ENCODE results near the gene TES. TPM values are rescaled to one million over a fixed set of nuclear protein-coding genes. Genes with fewer than 3 reads are reported as not detected.

TES gene
- total RNA-seq, 1 donor from 2014 or later, result 15.0 TPM

DNA sequence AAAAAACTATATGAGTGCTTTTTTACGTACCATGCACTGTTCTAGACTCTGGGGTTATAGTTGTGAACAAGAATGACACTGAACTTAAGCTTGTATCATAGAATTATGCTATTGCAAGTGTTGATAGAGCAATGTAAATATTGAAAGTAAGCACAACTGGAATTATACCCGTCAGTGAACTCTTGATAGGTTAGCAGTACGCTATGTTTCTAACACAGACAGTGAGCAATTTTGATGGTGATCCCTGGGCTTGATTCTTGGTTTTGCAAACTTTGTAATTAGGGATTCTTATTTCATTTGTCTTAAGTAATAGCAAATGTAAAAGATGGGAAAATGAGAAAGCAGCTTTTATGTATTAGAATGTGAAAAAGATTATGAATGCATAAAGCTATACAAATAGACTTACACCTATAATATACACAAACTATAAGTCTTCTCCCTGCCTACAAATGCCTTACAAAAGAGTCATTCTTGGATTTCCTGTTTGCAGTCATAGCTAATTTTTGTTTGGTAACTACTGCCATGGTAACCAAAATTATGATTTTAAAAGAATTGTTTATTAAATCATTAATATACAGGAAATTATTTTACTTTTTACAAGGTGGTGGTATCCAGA, 6.7 kb downstream of the TES start:
- no peak overlapping the region for H3K27ac Mint-ChIP-seq (ENCODE audit: unreplicated experiment)
- peaks cover 12% of the 10 kb centered on the region for H3K4me1 Mint-ChIP-seq
- H3K4me3 Mint-ChIP-seq, result no peak overlapping the region
- H3K9me3 Mint-ChIP-seq, result no peaks in the 10 kb centered on the region
- no peak for DNase-seq (ENCODE audit: low read depth, low spot score)
- H3K36me3 Mint-ChIP-seq (ENCODE audit: low read depth), result no peaks in the 10 kb centered on the region
- peaks cover 15% of the 10 kb centered on the region for H3K27me3 Mint-ChIP-seq (ENCODE audit: low read depth)
- TF ChIP-seq, protein P1, sequence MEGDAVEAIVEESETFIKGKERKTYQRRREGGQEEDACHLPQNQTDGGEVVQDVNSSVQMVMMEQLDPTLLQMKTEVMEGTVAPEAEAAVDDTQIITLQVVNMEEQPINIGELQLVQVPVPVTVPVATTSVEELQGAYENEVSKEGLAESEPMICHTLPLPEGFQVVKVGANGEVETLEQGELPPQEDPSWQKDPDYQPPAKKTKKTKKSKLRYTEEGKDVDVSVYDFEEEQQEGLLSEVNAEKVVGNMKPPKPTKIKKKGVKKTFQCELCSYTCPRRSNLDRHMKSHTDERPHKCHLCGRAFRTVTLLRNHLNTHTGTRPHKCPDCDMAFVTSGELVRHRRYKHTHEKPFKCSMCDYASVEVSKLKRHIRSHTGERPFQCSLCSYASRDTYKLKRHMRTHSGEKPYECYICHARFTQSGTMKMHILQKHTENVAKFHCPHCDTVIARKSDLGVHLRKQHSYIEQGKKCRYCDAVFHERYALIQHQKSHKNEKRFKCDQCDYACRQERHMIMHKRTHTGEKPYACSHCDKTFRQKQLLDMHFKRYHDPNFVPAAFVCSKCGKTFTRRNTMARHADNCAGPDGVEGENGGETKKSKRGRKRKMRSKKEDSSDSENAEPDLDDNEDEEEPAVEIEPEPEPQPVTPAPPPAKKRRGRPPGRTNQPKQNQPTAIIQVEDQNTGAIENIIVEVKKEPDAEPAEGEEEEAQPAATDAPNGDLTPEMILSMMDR (conservative IDR thresholded peaks at IDR 0.05), result no peak

DNA sequence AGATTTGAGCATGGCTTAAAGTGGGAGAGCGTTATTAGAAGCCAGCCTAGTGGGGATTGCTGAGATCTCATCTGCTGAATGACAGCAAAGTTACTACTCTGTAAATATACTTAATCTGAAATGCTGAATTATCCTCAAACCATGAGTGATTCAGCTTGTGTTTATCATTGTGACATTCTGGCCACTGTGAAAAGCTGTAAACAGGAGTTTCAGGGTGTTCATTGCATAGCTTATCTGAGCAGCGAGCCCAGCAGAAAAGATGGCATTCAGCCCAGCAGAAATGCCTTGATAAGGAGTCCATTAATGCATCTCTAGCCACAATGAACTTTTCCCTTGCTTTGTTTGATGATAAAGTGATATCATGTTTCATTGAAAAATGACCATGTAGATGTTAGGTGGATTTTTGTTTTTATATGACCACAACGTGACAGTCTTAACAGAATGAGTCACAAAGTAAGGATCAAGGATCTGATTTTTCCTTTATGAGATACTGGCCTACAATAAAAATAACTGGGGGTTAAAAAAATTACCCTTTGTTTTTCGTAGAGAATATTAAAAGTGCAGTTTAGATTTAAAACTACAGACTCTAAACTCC, 7.8 kb downstream of the TES start:
- H3K36me3 Mint-ChIP-seq (ENCODE audit: low read depth), result no peaks in the 10 kb centered on the region
- H3K4me1 Mint-ChIP-seq, result peaks cover 7% of the 10 kb centered on the region
- peaks cover 6% of the 10 kb centered on the region for H3K27me3 Mint-ChIP-seq (ENCODE audit: low read depth)
- no peak for DNase-seq (ENCODE audit: low read depth, low spot score)
- TF ChIP-seq, protein P1 (conservative IDR thresholded peaks at IDR 0.05), result no peak
- no peak overlapping the region for H3K27ac Mint-ChIP-seq (ENCODE audit: unreplicated experiment)
- H3K4me3 Mint-ChIP-seq, result no peak overlapping the region
- no peaks in the 10 kb centered on the region for H3K9me3 Mint-ChIP-seq

GRCh38 chr7:116218747-116219146, 8.4 kb downstream of the TES start:
- no peak for DNase-seq (ENCODE audit: low read depth, low spot score)
- Mint-ChIP-seq H3K4me1 (peaks cover 5% of the 10 kb centered on the region), H3K9me3 (no peaks in the 10 kb centered on the region), H3K4me3 (no peak overlapping the region), H3K27me3 (ENCODE audit: low read depth) (peaks cover 4% of the 10 kb centered on the region), H3K36me3 (ENCODE audit: low read depth) (no peaks in the 10 kb centered on the region), H3K27ac (ENCODE audit: unreplicated experiment) (no peak overlapping the region)
- TF ChIP-seq, protein P1 (conservative IDR thresholded peaks at IDR 0.05), result no peak

- no peak for DNase-seq (ENCODE audit: low read depth, low spot score)
- H3K27me3 Mint-ChIP-seq (ENCODE audit: low read depth), result peaks cover 4% of the 10 kb centered on the region
- H3K27ac Mint-ChIP-seq (ENCODE audit: unreplicated experiment), result no peak overlapping the region
- peaks cover 4% of the 10 kb centered on the region for H3K4me1 Mint-ChIP-seq
- no peaks in the 10 kb centered on the region for H3K9me3 Mint-ChIP-seq
- no peak overlapping the region for H3K4me3 Mint-ChIP-seq
- TF ChIP-seq, protein P1 (conservative IDR thresholded peaks at IDR 0.05), result no peak
- no peaks in the 10 kb centered on the region for H3K36me3 Mint-ChIP-seq (ENCODE audit: low read depth)
Measured at GRCh38 chr7:116219288-116219687, 8.9 kb downstream of the TES start.

GRCh38 chr7:116219834-116220233, 9.5 kb downstream of the TES start:
- Mint-ChIP-seq H3K27me3 (ENCODE audit: low read depth) (peaks cover under 1% of the 10 kb centered on the region), H3K4me1 (peaks cover 4% of the 10 kb centered on the region), H3K9me3 (no peaks in the 10 kb centered on the region), H3K36me3 (ENCODE audit: low read depth) (no peaks in the 10 kb centered on the region), H3K4me3 (no peak overlapping the region), H3K27ac (ENCODE audit: unreplicated experiment) (no peak overlapping the region)
- no peak for DNase-seq (ENCODE audit: low read depth, low spot score)
- TF ChIP-seq, protein P1 (conservative IDR thresholded peaks at IDR 0.05), result no peak
